Upper lobe of right lung (tissue), 1 donor: Measurements from ENCODE around the gene ZNF536. TPM values are rescaled to one million over a fixed set of nuclear protein-coding genes. Genes with fewer than 3 reads are reported as not detected.

Experiments used
- ATAC-seq: fragments of 200-7000 bp; cut with Tn5 transposase; one replicate; pipeline ENCODE4 v1.9.1; 2020; ENCODE audit warnings: mild to moderate bottlenecking, moderate library complexity
- DNase-seq: peaks from one replicate; pipeline ENCODE4 v3.0.0-alpha.2; 2020
- H3K27ac ChIP-seq: fragments of 200-600 bp; one replicate; pipeline ENCODE4 v1.8.0; 2022
- H3K27me3 ChIP-seq: fragments of 200-600 bp; one replicate; pipeline ENCODE4 v1.8.0; 2022; ENCODE audit warnings: mild to moderate bottlenecking
- H3K36me3 ChIP-seq: fragments of 200-600 bp; one replicate; pipeline ENCODE4 v1.8.0; 2022
- H3K4me1 ChIP-seq: fragments of 200-600 bp; one replicate; pipeline ENCODE4 v1.8.0; 2022
- H3K4me3 ChIP-seq: fragments of 200-600 bp; one replicate; pipeline ENCODE4 v1.8.0; 2022; ENCODE audit warnings: mild to moderate bottlenecking
- H3K9me3 ChIP-seq: fragments of 200-600 bp; one replicate; pipeline ENCODE4 v1.8.0; 2022
- intact Hi-C: fragments of 100-400 bp; cut with DNase I; formaldehyde crosslinking; loops from one replicate; pipeline ENCODE4 v1.11.0; 2022
- total RNA-seq: library from RNA; stranded (reverse); fragmentation: NEBNext Ultra II Directional; extraction: Animal tissue kit (Norgen Biotek cat#: 25700); gene quantifications from one replicate; pipeline ENCODE4 v1.2.1, GENCODE V29; 2021
- TF ChIP-seq, protein P1 (sequence below): fragments of 200-600 bp; IDR thresholded peaks from one replicate; pipeline ENCODE4 v1.8.0; 2022; ENCODE audit warnings: antibody characterized with exemption
- donor health status: DM: no; HTN: yes; CAD: no; lungs with severe emphysema.

ZNF536 gene
- total RNA-seq, 1 donor from 2014 or later = 0.09 TPM

- intact Hi-C loops = no loop called here
- Histone ChIP-seq H3K36me3 (no peaks in the 10 kb centered on the region), H3K4me1 (no peaks in the 10 kb centered on the region), H3K9me3 (no peaks in the 10 kb centered on the region), H3K27me3 (no peaks in the 10 kb centered on the region), H3K27ac (no peak overlapping the region), H3K4me3 (no peak overlapping the region)
- ATAC-seq (no peak), DNase-seq (no peak)
- TF ChIP-seq, protein P1, sequence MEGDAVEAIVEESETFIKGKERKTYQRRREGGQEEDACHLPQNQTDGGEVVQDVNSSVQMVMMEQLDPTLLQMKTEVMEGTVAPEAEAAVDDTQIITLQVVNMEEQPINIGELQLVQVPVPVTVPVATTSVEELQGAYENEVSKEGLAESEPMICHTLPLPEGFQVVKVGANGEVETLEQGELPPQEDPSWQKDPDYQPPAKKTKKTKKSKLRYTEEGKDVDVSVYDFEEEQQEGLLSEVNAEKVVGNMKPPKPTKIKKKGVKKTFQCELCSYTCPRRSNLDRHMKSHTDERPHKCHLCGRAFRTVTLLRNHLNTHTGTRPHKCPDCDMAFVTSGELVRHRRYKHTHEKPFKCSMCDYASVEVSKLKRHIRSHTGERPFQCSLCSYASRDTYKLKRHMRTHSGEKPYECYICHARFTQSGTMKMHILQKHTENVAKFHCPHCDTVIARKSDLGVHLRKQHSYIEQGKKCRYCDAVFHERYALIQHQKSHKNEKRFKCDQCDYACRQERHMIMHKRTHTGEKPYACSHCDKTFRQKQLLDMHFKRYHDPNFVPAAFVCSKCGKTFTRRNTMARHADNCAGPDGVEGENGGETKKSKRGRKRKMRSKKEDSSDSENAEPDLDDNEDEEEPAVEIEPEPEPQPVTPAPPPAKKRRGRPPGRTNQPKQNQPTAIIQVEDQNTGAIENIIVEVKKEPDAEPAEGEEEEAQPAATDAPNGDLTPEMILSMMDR = no peak
Measured at GRCh38 chr19:30387311-30388115, 15.3 kb downstream of the ZNF536 start.

DNA sequence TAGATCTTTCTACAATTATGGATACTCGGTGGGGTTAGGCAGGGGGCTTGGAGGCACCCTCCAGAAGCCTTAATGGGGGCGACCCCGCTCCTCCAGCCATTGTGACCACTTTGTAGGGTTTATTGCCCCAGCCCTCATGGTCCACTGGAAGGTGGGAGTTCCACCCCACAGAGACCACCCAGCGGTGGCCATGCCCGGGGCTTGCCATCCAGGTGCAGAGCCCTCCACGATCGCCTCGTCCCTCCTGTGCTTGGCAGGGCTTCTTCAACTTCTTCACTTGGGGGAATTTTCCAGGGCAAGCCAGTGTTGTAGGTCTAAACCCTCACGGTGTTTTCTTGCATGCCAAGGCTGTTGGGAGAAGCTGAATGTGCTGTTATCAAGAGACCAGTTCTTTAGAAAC lies 16.1 kb downstream of the ZNF536 start:
- Histone ChIP-seq H3K27me3 (no peaks in the 10 kb centered on the region), H3K36me3 (no peaks in the 10 kb centered on the region), H3K27ac (no peak overlapping the region), H3K4me3 (no peak overlapping the region), H3K9me3 (no peaks in the 10 kb centered on the region), H3K4me1 (no peaks in the 10 kb centered on the region)
- DNase-seq (no peak), ATAC-seq (no peak)
- TF ChIP-seq, protein P1 = no peak
- intact Hi-C loops = no loop called here

- ATAC-seq = no peak
- Histone ChIP-seq H3K36me3 (no peaks in the 10 kb centered on the region), H3K9me3 (no peaks in the 10 kb centered on the region), H3K4me1 (no peaks in the 10 kb centered on the region), H3K4me3 (no peak overlapping the region), H3K27ac (no peak overlapping the region), H3K27me3 (no peaks in the 10 kb centered on the region)
- TF ChIP-seq, protein P1 = no peak
- DNase-seq = no peak
- intact Hi-C loops = no loop called here
Measured at GRCh38 chr19:30388819-30389218, 16.6 kb downstream of the ZNF536 start.

GRCh38 chr19:30390356-30390988 lies 18.3 kb downstream of the ZNF536 start:
- intact Hi-C loops = no loop called here
- Histone ChIP-seq H3K27ac (no peak overlapping the region), H3K9me3 (no peaks in the 10 kb centered on the region), H3K36me3 (no peaks in the 10 kb centered on the region), H3K4me1 (no peaks in the 10 kb centered on the region), H3K4me3 (no peak overlapping the region), H3K27me3 (no peaks in the 10 kb centered on the region)
- no peak for DNase-seq
- no peak for ATAC-seq
- TF ChIP-seq, protein P1 = no peak

GRCh38 chr19:30391052-30391451 lies 18.9 kb downstream of the ZNF536 start:
- H3K4me1 ChIP-seq = no peaks in the 10 kb centered on the region
- DNase-seq (no peak), ATAC-seq (no peak)
- no peaks in the 10 kb centered on the region for H3K9me3 ChIP-seq
- H3K4me3 ChIP-seq = no peak overlapping the region
- no peaks in the 10 kb centered on the region for H3K36me3 ChIP-seq
- no peak overlapping the region for H3K27ac ChIP-seq
- TF ChIP-seq, protein P1 = no peak
- intact Hi-C loops = no loop called here
- no peaks in the 10 kb centered on the region for H3K27me3 ChIP-seq
